ENCODE measurements around the gene TESMIN. TPM values are rescaled to one million over a fixed set of nuclear protein-coding genes. Genes with fewer than 3 reads are reported as not detected.

The TESMIN gene
- total RNA-seq, 1 donor from 2014 or later = 8.1 TPM

DNA sequence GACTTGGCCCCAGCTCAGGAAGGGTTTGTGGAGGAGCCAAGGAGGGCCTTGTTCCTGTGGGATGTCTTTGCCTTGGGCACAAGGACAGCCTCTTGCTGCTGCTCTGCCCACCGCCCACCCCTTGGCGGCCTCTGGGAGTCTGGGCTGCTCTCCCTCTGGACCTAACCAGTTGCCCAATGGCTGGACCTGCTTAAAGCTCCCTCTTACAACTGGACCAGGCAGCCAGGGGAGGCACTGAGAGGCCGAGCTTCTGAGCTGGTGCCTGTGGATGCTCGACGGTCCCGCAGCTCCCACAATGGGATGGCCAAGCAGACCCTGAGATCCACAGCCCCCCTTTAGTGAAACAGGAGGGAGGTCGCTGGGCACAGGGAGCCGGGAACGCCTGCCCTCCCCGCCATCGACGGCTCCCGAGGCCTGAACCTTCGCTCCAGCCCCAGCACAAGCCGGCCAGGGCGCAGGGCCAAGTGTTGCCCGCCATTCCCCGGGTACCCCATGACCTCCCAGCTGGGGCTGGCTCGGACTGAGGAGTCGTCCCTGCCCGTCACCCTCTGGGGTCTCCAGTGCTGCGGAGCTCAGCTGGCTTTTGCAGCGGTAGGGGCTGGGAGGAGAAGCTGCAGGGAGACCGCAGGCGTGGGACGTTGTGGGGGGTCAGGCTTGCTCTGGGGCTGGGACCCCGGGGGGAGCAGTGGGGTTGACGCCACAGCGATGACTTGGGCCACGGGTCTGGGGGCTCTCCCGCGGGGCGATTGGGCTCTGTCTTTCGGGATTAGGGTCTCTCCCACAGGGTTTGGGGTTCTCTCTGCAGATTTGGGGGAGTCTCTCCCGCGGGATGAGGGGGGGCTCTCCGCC is 67.6 kb downstream of the TESMIN start:
- Mint-ChIP-seq H3K4me3 (no peak overlapping the region), H3K9me3 (peaks cover 4% of the 10 kb centered on the region), H3K27me3 (ENCODE audit: insufficient read depth, low read depth) (peaks cover 50% of the 10 kb centered on the region), H3K4me1 (peaks cover 8% of the 10 kb centered on the region), H3K36me3 (no peaks in the 10 kb centered on the region), H3K27ac (no peak overlapping the region)
- peaks cover 71% of the 10 kb centered on the region for H3K27me3 ChIP-seq
- peak overlapping the region; percentile 99 for H3K4me2 ChIP-seq
- peak overlapping the region; percentile 58 for H3K4me3 ChIP-seq
- no peak for DNase-seq (ENCODE audit: low spot score)
- H3K79me2 ChIP-seq (ENCODE audit: low read depth) = no peaks in the 10 kb centered on the region
- TF ChIP-seq EZH2 (IDR thresholded peaks at IDR 0.05) = no peak
- TF ChIP-seq, protein P1, sequence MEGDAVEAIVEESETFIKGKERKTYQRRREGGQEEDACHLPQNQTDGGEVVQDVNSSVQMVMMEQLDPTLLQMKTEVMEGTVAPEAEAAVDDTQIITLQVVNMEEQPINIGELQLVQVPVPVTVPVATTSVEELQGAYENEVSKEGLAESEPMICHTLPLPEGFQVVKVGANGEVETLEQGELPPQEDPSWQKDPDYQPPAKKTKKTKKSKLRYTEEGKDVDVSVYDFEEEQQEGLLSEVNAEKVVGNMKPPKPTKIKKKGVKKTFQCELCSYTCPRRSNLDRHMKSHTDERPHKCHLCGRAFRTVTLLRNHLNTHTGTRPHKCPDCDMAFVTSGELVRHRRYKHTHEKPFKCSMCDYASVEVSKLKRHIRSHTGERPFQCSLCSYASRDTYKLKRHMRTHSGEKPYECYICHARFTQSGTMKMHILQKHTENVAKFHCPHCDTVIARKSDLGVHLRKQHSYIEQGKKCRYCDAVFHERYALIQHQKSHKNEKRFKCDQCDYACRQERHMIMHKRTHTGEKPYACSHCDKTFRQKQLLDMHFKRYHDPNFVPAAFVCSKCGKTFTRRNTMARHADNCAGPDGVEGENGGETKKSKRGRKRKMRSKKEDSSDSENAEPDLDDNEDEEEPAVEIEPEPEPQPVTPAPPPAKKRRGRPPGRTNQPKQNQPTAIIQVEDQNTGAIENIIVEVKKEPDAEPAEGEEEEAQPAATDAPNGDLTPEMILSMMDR (IDR thresholded peaks at IDR 0.05) = no peak
- no peak for TF ChIP-seq EZH2phosphoT487 (IDR thresholded peaks at IDR 0.05)
- no peaks in the 10 kb centered on the region for H3K36me3 ChIP-seq
- H3K9ac ChIP-seq = no peak overlapping the region
- H3F3A ChIP-seq (ENCODE audit: low read depth) = no peaks in the 10 kb centered on the region
- H3K9me3 ChIP-seq (ENCODE audit: low read depth) = no peaks in the 10 kb centered on the region
- peak overlapping the region; percentile 73 for H2AFZ ChIP-seq (replicated peaks)
- H4K20me1 ChIP-seq (ENCODE audit: low read depth) = no peaks in the 10 kb centered on the region
- no peak overlapping the region for H3K27ac ChIP-seq
- H3K4me1 ChIP-seq = peaks cover 9% of the 10 kb centered on the region

DNA sequence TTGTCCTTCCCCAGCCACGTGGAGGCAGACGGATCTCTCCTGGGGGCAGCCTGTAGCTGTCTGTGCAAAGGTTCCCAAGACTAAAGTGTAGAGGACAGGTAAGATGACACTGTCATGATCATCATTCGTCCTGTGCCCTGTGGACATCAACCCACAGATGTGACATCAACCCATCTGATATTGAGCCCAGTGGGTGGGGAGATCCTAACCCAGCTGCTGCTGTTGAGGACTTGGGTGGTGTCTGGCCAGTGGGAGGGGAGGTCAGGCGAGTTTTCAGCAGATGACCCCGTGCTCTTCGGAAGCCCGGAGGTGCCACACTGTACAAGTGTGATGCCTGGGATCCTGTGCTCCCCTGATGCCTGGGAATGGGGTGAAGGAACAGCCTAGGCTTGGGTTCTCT is 68.2 kb downstream of the TESMIN start:
- H3K9me3 ChIP-seq (ENCODE audit: low read depth) = no peaks in the 10 kb centered on the region
- no peaks in the 10 kb centered on the region for H3K36me3 ChIP-seq
- Mint-ChIP-seq H3K27ac (no peak overlapping the region), H3K27me3 (ENCODE audit: insufficient read depth, low read depth) (peaks cover 47% of the 10 kb centered on the region), H3K9me3 (peaks cover 4% of the 10 kb centered on the region), H3K4me1 (peaks cover 9% of the 10 kb centered on the region), H3K36me3 (no peaks in the 10 kb centered on the region), H3K4me3 (peak overlapping the region; percentile 12)
- no peaks in the 10 kb centered on the region for H3F3A ChIP-seq (ENCODE audit: low read depth)
- TF ChIP-seq EZH2phosphoT487 (IDR thresholded peaks at IDR 0.05) = no peak
- TF ChIP-seq, protein P1 (IDR thresholded peaks at IDR 0.05) = no peak
- no peak for TF ChIP-seq EZH2 (IDR thresholded peaks at IDR 0.05)
- peaks cover 64% of the 10 kb centered on the region for H3K27me3 ChIP-seq
- H3K27ac ChIP-seq = no peak overlapping the region
- H4K20me1 ChIP-seq (ENCODE audit: low read depth) = no peaks in the 10 kb centered on the region
- no peak overlapping the region for H3K4me3 ChIP-seq
- DNase-seq (ENCODE audit: low spot score) = no peak
- no peak overlapping the region for H3K4me2 ChIP-seq
- no peaks in the 10 kb centered on the region for H3K79me2 ChIP-seq (ENCODE audit: low read depth)
- no peak overlapping the region for H2AFZ ChIP-seq (replicated peaks)
- H3K4me1 ChIP-seq = peaks cover 9% of the 10 kb centered on the region
- no peak overlapping the region for H3K9ac ChIP-seq

DNA sequence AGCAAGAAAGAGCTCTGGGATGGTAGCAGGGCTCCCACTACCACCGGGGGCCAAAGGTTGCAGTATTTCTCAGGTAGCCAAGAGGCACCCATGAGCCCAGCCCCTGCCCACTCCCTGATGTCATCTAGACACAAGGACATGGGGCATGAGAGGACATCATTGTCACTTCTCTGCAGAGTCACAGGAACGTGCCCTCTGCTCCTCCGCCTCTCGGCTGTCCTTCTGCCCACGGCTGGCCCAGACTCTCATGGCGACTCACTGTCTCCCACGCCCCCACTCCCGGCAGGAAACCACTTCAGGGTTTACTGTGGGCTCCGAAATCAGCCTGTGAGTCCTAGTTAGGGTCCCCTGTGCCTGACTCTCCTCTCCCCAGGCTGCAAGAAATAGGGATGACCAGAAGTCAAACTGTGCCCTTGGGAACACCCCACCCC is 68.8 kb downstream of the TESMIN start:
- Histone ChIP-seq H4K20me1 (ENCODE audit: low read depth) (no peaks in the 10 kb centered on the region), H3F3A (ENCODE audit: low read depth) (no peaks in the 10 kb centered on the region), H3K27ac (no peak overlapping the region), H3K27me3 (peaks cover 59% of the 10 kb centered on the region), H3K36me3 (no peaks in the 10 kb centered on the region), H3K9ac (no peak overlapping the region), H3K4me1 (peaks cover 9% of the 10 kb centered on the region), H3K4me2 (no peak overlapping the region), H3K9me3 (ENCODE audit: low read depth) (no peaks in the 10 kb centered on the region), H2AFZ (replicated peaks) (no peak overlapping the region), H3K79me2 (ENCODE audit: low read depth) (no peaks in the 10 kb centered on the region), H3K4me3 (no peak overlapping the region)
- Mint-ChIP-seq H3K36me3 (no peaks in the 10 kb centered on the region), H3K9me3 (peaks cover 4% of the 10 kb centered on the region), H3K27me3 (ENCODE audit: insufficient read depth, low read depth) (peaks cover 50% of the 10 kb centered on the region), H3K27ac (no peak overlapping the region), H3K4me3 (peak overlapping the region; percentile 12), H3K4me1 (peaks cover 9% of the 10 kb centered on the region)
- TF ChIP-seq, protein P1 (IDR thresholded peaks at IDR 0.05) = no peak
- no peak for TF ChIP-seq EZH2 (IDR thresholded peaks at IDR 0.05)
- TF ChIP-seq EZH2phosphoT487 (IDR thresholded peaks at IDR 0.05) = no peak
- DNase-seq (ENCODE audit: low spot score) = no peak
